GM13976 (cell line): ENCODE results near the gene GDA.

Source experiments
- DNase-seq: peaks from one replicate; pipeline ENCODE4 v3.0.0; 2012; ENCODE audit warnings: low spot score
- CTCF ChIP-seq: IDR thresholded peaks from 2 replicates; pipeline ENCODE4 v1.5.1; 2012; ENCODE audit warnings: borderline replicate concordance, mild to moderate bottlenecking; ENCODE audit not compliant: insufficient read depth; ENCODE audit errors: extremely low read depth, missing control alignments, control extremely low read depth
- in situ Hi-C: fragments of 300-500 bp; cut with MboI; formaldehyde crosslinking; loops from one replicate; pipeline ENCODE4 v1.12.0; 2022; ENCODE audit warnings: low sequenced_read_pairs, mixed read lengths, inconsistent platforms; ENCODE audit not compliant: unreplicated experiment

GDA gene

GRCh38 chr9:72128526-72128925 is 20.7 kb upstream of the GDA start:
- in situ Hi-C loops, result no loop called here
- no peak for TF ChIP-seq CTCF

GRCh38 chr9:72129271-72130156 is 19.7 kb upstream of the GDA start:
- no peak for DNase-seq
- no peak for TF ChIP-seq CTCF
- in situ Hi-C loops, result no loop called here

More at GRCh38 chr9:72128526-72128925, 20.7 kb upstream of the GDA start:
- DNase-seq, result no peak

- no peak for TF ChIP-seq CTCF
- DNase-seq, result no peak
- in situ Hi-C loops, result no loop called here
These were observed 18.9 kb upstream of the GDA start for GRCh38 chr9:72130321-72130720.

GRCh38 chr9:72131206-72131605 is 18.0 kb upstream of the GDA start:
- no peak for DNase-seq
- TF ChIP-seq CTCF, result no peak
- in situ Hi-C loops, result no loop called here

GRCh38 chr9:72132052-72132451 is 17.2 kb upstream of the GDA start:
- TF ChIP-seq CTCF, result no peak
- in situ Hi-C loops, result no loop called here
- no peak for DNase-seq

- in situ Hi-C loops, result no loop called here
- TF ChIP-seq CTCF, result no peak
- no peak for DNase-seq
These were observed 15.7 kb upstream of the GDA start for GRCh38 chr9:72133365-72134035.
